ENCODE data around the gene ERC2.

DNA sequence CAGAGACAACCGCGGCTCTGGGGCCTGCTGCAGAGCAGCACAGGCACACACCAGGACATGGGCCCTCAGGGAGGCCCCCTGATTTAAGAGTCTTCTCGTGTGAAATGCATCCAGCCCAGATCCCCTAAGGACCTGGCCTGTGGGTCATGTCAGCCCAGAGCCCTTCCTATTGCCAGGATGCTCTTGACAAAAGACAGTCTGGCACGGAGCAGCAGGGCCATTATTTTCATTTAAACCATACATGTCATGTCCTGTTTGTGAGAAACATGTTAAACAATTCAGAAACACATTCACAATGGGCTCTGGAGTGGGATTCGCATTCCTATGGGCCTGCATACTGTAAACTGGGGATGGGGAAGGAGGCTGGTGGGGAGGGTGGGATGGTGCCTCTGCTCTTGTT is 613.8 kb downstream of the ERC2 start:
- TF ChIP-seq CTCF (IDR thresholded peaks at IDR 0.05) (no peak), POLR2A (IDR thresholded peaks at IDR 0.05) (no peak), EP300 (IDR thresholded peaks at IDR 0.05) (no peak)

All from ovary (tissue), 3 donors.